ENCODE data around the gene CAMTA1.

Gene CAMTA1

DNA sequence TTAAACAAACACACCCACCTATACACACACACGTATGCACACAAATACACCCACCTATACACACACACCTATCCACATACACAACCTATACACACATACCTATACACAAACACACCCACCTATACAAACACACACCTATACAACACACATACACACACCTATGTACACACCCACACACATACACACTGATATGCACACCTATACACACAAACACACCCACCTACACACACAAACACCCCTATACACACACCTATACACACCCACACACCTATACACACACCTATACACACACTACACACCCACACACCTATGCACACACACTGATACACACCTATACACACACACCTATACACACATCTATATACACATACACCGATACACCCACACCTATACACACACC lies 870.1 kb downstream of the CAMTA1 start:
- no peak for DNase-seq (ENCODE audit: low read depth in 1 of 2, low spot score in 1 of 2)

DNA sequence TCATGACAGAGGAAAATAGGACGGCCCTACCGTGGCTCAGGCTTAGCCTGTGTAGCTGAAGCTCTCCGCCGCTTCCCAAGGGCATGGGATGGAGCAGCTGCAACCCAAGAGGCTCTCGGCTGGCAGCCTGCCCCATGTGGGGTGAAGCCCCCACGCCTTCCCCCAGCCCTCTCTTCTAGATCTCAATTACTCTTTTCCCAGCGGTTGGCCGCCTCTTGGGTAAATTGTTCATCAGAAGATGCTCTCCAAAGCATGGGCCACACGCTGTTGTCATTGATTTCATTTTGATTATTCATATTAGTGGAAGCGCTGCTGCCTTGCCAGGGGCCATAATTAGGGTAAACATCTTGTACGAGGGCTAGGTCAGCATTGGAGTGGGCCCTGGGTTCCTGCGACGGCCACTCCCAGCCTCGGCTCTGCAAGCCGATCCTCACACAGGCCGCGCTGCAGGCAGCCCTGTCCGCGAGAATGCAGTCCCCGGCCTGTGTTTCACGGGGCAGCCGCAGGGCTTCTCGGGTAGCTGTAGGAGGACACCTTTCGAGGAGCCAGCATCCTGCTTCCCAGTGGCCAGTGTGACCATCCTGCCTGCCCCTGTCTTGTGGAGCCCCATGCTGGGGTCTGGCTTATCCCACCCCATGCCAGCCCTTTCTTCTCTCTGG lies 871.4 kb downstream of the CAMTA1 start:
- no peak for DNase-seq (ENCODE audit: low read depth in 1 of 2, low spot score in 1 of 2)

DNA sequence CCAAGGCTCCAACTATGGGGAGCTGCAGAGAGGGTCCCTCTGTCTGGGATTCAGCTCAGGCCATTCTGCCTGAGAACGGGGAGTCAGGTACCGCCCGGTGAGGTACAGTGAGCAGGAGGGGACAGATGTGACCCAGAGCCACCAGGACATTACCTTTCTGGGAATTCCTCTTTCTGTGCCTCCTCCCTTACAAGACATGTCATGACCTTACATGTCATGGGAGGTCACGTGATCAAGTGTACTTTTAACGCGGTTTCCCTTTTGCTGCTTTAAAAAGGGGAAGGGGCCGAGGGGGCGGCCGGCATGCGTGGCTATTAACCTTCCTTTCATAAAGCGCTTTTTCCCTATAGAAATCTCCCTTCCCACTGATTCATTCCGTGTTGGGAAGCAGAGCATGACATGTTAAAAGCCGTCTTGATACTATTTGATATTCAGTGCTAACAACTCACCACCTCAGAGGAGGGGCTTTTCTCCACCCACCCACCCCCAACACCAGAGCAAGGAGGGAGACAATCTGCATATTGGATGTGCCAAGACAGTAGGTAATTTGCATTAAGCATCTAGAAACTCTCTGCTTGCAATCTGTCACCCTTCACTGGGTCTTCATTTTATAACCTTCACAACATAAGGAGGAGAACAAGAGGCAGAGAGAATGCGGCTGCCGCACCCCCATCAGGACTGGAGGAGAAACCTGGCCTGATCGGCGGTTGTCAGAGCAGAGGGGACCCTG lies 872.2 kb downstream of the CAMTA1 start:
- DNase-seq (ENCODE audit: low read depth in 1 of 2, low spot score in 1 of 2): no peak

DNA sequence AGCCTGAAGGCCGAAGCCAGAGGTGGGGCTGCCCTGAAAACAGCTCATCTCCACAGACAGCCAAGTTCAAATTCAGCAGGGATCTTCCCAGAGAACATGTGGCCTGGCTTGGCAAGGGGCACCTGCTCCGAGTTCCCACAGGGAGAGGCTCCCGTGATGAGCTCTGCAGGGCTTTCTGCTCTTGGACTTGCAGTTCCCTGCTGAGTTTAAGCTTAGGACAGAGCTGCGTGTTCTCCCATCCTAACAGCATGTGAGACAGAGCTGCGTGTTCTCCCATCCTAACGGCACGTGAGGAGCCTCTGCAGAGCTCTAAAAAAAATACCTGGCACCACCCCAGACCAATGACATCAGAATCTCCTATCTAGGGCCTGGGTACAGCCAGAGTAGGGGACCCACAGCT lies 872.8 kb downstream of the CAMTA1 start:
- no peak for DNase-seq (ENCODE audit: low read depth in 1 of 2, low spot score in 1 of 2)

DNA sequence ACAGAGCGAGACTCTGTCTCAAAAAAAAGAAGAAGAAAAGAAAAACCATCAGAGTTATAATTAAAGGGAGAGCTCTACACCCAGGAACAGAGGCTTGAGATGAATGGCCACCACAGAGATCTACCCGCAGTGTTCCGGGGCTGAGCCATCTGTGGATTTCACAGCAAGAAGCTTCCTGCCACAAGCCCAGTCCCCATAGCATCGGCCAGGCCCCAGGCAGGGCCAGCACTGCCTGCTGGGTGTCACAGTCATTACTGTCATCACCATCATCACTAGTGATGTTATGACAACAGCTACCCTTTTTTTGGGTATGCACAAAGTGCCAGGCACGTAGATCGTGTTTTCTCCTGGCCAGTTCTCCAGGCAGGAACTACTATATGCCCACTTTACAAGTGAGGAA lies 874.3 kb downstream of the CAMTA1 start:
- DNase-seq (ENCODE audit: low read depth in 1 of 2, low spot score in 1 of 2): no peak

DNA sequence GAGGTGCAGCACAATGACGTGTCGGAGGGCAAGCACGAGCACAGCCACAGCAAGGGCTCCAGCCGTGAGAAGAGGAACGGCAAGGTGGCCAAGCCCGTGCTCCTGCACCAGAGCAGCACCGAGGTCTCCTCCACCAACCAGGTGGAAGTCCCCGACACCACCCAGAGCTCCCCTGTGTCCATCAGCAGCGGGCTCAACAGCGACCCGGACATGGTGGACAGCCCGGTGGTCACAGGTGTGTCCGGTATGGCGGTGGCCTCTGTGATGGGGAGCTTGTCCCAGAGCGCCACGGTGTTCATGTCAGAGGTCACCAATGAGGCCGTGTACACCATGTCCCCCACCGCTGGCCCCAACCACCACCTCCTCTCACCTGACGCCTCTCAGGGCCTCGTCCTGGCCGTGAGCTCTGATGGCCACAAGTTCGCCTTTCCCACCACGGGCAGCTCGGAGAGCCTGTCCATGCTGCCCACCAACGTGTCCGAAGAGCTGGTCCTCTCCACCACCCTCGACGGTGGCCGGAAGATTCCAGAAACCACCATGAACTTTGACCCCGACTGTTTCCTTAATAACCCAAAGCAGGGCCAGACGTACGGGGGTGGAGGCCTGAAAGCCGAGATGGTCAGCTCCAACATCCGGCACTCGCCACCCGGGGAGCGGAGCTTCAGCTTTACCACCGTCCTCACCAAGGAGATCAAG lies 878.3 kb downstream of the CAMTA1 start:
- DNase-seq (ENCODE audit: low read depth in 1 of 2, low spot score in 1 of 2): no peak

DNA sequence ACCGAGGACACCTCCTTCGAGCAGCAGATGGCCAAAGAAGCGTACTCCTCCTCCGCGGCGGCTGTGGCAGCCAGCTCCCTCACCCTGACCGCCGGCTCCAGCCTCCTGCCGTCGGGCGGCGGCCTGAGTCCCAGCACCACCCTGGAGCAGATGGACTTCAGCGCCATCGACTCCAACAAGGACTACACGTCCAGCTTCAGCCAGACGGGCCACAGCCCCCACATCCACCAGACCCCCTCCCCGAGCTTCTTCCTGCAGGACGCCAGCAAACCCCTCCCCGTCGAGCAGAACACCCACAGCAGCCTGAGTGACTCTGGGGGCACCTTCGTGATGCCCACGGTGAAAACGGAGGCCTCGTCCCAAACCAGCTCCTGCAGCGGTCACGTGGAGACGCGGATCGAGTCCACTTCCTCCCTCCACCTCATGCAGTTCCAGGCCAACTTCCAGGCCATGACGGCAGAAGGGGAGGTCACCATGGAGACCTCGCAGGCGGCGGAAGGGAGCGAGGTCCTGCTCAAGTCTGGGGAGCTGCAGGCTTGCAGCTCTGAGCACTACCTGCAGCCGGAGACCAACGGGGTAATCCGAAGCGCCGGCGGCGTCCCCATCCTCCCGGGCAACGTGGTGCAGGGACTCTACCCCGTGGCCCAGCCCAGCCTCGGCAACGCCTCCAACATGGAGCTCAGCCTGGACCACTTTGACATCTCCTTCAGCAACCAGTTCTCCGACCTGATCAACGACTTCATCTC lies 879.1 kb downstream of the CAMTA1 start:
- no peak for DNase-seq (ENCODE audit: low read depth in 1 of 2, low spot score in 1 of 2)

DNA sequence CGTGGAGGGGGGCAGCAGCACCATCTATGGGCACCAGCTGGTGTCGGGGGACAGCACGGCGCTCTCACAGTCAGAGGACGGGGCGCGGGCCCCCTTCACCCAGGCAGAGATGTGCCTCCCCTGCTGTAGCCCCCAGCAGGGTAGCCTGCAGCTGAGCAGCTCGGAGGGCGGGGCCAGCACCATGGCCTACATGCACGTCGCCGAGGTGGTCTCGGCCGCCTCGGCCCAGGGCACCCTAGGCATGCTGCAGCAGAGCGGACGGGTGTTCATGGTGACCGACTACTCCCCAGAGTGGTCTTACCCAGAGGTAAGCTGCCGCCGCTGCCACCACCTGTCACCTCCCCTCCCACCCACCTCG lies 879.6 kb downstream of the CAMTA1 start:
- DNase-seq (ENCODE audit: low read depth in 1 of 2, low spot score in 1 of 2): no peak

DNA sequence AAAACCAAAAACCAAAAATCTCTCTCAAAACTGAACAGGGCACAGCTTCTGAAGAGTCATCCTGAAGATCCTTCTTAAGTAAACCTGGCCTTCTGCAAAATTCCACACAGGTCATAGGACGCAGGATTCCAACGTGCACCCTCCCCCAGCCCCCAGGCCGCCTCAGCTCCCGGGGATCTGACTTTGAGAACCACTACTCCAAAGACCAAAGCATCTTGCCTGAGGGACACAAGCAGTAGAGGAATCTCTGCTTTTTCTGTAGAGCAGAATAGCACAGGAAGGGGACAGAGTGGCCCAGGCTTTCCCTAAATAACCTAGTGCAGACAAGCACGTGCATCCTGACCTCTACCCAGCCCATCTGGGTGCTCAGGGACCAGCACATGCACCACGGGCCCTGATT lies 881.0 kb downstream of the CAMTA1 start:
- no peak for DNase-seq (ENCODE audit: low read depth in 1 of 2, low spot score in 1 of 2)

DNA sequence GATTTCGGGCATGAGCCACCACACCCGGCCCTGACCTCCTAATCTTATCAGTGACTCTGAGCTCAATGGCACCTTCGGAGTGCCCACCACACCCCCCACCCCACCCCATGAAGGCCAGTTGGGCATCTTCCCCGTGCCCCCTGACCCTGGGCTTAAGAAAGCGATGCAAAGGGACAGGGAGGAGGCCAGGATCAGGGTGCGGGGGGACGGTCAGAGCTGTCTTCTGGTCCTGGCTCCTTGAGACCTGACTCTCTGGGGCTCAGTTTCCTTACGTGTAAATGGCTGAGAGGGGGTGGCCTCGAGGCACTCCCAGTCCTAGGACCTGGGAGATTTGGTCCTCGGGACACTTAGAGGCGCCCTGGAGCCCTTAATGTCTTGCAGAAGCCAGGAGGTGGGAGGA lies 881.9 kb downstream of the CAMTA1 start:
- DNase-seq (ENCODE audit: low read depth in 1 of 2, low spot score in 1 of 2): no peak

DNA sequence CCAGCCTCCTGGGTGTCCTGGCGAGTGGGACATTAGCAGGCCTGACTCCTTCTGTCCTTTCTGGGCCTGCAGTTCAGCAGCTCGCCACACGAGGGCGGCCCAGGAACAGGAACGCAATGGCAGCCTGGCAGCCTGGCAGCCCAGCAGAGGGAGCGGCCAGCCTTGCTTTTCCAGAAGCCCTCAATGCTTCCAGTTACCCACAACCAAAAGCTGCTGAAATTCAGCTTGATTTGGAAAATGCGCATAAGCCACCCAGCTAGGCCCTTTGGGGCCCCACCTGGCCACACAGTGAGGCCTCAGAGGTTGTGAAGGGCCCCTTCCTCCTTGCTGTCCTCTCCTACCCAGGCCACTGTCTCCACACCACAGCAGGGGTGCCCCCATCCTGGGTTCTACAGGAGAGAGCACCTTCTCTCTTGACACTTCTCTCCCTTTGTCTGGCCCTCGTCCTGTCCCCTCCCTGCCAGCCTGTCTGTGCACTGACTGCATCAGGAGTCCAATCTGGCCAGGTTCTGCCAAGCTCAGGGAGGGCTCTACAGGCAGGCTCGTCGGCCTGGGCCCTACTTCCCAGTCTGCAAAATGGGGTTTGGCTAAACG lies 882.5 kb downstream of the CAMTA1 start:
- DNase-seq (ENCODE audit: low read depth in 1 of 2, low spot score in 1 of 2): peak; percentile 81 to 84

DNA sequence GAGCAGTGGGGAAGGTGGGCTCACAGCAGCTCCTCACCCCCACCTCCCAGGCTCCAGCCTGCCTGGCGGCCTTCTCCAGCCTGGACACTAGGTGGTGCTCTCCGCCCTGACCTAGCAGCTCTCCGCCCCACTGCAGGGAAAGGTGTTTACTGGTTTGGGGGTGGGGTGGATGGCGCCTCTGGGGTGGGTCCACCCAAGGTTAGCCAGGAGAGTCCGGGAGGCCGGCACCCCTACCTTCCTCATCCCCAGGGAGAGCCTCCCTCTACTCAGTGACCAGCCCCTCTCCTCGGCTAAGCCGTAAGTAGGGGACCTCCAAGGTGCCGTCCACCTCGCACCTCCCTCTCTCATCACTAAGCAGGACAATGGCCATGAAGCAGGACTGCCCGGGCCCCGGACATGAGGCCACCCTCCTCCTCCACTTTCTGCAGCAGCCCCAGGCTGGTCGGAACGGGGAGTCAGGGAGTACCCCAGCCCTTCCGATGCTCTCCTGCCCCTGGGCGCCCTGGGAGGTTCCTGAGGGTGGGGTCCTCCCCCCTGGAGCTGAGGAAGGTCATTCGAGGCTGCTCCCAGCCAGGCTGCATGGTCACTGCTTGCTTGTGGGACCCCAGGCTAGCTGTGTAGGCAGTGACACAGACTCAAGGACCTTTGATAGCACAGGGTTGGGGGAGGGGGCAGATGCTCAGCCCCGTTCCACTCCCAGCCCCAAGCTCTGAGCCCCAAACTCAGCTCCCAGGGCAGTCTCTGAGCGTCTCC lies 884.5 kb downstream of the CAMTA1 start:
- peak; percentile 27 to 38 for DNase-seq (ENCODE audit: low read depth in 1 of 2, low spot score in 1 of 2)

DNA sequence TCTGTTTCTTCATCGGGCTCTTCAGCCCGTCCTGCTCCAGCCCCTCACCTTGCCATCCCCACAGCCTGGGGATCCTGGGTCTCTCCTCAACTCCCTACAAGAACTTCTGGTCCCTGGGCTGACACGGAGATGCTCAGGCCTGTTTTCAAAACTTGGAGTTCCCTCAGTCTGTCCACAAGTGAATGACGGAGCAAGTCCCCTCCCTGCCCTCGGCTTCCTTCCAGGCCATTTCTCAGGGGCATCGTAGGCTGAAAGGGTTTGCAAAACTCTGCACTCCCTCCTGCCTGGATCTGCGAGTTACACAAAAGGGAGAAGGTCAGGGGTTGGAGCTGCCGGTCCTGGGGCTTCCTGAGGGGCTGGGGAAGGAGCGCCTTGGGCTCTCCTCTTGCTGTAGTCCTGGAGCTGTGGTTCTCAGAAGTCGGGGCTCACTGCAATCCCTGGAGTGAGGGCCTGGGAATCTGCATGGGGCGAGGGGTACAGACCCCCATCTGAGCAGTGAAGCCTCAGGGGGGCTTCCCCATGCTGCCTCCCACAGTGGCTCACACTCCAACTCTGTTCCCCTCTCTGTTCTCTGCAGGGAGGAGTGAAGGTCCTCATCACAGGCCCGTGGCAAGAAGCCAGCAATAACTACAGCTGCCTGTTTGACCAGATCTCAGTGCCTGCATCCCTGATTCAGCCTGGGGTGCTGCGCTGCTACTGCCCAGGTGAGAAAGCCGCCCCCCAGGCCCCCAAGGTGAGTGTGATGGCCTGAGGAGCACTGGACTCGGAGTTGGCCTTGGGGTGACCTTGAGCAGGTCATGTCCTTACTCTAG lies 885.3 kb downstream of the CAMTA1 start:
- DNase-seq (ENCODE audit: low read depth in 1 of 2, low spot score in 1 of 2): no peak

DNA sequence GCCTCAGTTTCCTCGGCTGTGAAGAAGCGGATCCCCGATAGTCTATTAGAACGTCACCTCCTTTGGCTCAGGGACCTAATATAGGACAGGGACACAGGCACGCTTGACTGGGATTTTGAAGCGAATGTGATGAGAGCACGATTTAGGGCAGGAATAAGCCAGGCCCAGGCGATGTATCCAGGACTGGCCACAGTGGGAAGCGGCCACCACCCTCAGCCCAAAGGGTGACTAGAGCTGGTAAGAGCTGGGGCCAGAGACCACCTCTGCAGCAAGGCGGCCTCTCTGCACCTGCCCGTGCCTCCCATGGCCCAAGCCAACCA lies 885.9 kb downstream of the CAMTA1 start:
- no peak for DNase-seq (ENCODE audit: low read depth in 1 of 2, low spot score in 1 of 2)

DNA sequence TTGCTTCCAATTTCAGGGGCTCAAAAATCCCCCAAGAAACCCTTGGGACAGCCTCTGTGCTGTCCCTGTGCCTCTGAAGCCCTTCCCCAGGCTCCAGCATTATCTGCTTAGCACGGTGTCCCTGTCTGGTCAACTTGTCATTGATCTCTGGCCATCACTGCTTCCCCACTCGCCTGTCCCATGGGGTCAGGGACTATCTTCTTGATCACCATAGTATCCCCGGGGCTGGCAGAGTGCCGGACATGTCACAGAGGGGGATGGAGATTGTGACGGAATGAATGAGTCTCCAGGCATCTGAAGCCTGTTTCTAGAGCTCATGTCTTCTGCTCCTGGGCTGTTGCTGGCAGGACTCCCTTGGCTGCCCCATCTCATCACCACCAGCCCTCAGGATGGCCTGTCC lies 886.4 kb downstream of the CAMTA1 start:
- no peak for DNase-seq (ENCODE audit: low read depth in 1 of 2, low spot score in 1 of 2)

DNA sequence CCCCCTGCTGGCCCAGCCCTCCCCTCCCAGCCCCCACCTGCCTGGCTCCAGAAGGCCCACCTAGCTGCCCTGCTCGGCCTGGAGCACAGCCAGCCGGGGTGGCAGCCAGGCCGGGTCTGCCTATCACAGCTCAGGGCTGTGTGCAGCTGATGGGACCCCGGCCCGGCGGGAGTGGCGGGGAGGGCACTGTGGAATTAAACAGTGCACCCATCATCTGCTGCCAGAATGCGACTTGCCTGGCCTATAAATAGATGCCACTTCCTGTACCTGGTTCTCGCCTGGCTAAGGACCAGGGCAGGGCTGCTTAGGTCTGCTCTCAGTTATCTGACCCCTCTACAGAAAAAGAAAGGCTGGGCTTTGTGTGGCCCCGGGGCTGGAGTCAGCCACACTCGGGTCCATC lies 887.6 kb downstream of the CAMTA1 start:
- no peak for DNase-seq (ENCODE audit: low read depth in 1 of 2, low spot score in 1 of 2)

DNA sequence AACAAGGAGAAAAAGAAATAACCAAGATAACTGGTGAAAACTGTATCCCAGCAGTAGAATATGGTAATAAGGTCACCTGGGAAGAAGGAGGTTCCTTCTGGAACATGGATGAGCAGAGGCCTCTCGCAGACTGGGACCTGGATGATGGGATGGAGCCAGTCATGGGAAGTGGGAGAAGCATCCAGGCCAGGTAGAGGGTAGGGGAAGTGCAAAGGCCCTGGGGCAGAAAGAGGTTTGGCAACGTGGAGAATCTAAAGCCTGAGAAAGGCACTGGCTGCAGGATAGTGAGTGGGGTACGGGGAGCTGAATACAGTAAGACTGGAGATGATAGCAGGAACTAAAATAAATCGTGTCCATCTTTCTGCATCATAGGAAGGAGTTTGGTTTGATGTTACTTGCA lies 889.7 kb downstream of the CAMTA1 start:
- DNase-seq (ENCODE audit: low read depth in 1 of 2, low spot score in 1 of 2): no peak

DNA sequence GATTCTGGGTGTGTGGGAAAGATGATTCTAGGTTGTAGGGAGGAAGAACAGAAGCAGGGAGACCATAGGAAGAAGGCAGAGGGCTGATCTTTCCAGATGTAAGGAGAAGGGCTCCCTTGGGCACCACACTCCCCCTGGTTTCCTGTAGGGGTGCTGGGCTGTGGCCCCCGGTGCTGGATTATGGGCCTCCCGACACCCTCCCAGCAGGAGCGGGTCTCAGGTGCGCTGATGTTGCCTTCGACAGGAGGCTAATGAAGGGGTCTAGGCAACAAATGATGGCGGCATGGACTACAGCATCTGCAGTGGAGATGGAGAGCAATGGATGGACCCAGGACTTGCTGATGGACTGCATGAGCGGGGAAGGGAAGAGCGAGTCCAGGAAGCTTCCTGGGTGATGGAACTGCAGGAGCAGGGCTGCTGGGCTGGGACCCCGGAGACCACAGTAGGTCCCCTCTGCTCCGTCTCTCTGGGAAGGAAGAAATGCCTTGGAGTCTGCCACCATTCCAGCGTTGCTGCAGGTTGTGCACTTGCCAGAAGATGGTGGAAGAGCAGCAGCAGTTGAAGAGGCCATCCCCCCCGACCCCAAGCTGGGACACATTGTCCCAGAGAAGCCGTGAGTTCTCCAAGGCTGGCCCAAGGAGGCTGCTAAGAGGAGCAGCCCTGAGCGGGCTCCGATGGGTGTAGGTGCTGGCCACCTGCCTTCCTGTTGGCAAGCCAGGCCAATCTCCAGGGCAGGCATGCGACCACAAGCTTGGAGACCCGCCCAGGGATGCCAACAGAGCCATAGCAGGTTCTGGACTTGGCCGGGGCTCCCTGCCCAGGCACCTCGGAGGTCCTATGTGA lies 890.4 kb downstream of the CAMTA1 start:
- no peak for DNase-seq (ENCODE audit: low read depth in 1 of 2, low spot score in 1 of 2)

DNA sequence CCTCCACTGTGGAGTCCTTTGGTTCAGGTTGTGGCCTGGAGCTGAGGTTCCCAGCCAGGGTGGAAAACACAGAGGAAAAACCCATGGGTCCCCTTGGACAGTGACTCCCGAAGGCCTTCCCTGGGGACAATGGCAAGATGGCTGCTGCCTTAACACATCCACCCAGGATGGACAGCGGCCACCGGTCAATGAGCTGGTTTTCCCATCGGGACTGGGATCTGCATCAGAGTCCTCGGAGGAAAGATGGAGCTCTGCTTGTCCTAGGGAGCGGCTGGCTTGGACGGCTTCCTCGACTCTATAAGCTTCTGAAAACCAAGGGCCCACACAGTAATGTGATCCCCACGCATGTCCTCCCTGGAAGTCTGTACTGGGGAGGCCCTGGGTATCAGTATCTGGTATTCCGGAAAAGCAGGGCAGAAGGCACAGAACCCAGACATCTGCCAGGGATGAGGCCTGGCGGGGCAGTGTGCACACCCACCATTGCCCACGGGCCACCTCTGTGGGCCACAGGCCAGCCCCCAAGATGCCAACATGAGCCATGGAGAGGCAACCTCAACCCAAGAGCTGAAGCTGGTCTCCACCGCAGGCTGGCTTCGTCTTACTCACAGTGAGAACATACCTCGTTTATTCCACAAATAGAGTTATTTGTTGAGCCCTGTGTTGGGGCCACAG lies 891.2 kb downstream of the CAMTA1 start:
- no peak for DNase-seq (ENCODE audit: low read depth in 1 of 2, low spot score in 1 of 2)

Measured in activated CD4-positive, alpha-beta T cell treated with anti-CD3 and anti-CD28 coated beads, Interleukin-2, amount 50 U/mL, for 24 hours (primary cell).